Measurements from ENCODE around the gene HK1.

GRCh38 chr10:69306421-69306820 is 28.1 kb downstream of the HK1 start:
- TF ChIP-seq CTCF (IDR thresholded peaks at IDR 0.05 in 8 of 11, conservative IDR thresholded peaks at IDR 0.05 in 3 of 11) (no peak), POLR2A (IDR thresholded peaks at IDR 0.05) (no peak)
